HG03354 (cell line): Measurements from ENCODE around the gene YBX2.
A peak's percentile ranks its signal among the peaks of the same experiment; 100 is the strongest.
"Not testable (repeated sequence)": the region's sequence is repeated elsewhere in the genome, so short reads cannot be mapped to it uniquely, and the experiment has no call there.

ENCODE experiments used
- ATAC-seq: cut with Tn5 transposase; IDR thresholded peaks from one replicate; pipeline ENCODE4 v1.9.1; 2021; ENCODE audit warnings: mild to moderate bottlenecking; ENCODE audit not compliant: unreplicated experiment, poor library complexity, severe bottlenecking

Gene YBX2

GRCh38 chr17:7294614-7295153 is at the start of gene YBX2:
YBX2 (minus strand) TSS chr17:7294639; CDS start chr17:7294500, 139 bp downstream.
- ATAC-seq: no peak

DNA sequence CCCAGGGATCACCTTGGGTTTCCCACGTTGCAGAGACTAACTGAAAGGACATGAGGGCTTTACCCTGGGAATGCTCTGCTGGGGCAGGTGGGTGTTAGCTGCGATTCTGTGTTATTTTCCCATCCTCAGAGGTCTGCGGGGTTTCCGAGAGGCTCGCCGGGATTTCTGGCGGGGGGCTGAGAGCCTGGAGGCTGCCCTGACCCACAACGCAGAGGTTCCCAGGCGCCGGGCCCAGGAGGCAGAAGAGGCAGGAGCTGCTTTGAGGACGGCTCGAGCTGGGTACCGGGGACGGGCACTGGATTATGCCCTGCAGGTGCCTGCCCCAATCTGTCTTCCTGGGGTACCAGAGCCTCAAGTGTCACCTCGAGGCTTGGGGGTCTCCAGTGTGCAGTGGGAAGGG is 48.8 kb upstream of the YBX2 start:
- ATAC-seq: no peak

DNA sequence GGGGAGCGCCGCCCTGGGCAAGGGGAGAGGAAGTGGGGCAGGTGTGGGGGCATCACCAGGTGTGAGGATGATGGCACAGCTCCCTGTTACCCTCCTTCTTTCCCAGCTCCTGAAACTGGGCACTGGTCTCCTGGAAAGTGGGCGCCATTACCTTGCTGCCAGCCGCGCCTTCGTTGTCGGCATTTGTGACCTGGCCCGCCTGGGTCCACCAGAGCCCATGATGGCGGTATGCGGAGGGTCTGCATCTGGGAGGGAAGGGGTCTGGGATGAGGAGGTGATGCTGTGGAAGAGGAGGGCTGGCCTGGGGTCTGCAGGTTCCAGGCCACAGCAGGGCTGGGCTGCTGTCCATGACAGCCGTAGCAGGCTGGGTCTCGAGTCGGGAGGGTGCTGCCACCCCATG is 47.4 kb upstream of the YBX2 start:
- ATAC-seq: no peak

- no peak for ATAC-seq
These were observed 45.7 kb upstream of the YBX2 start for GRCh38 chr17:7340179-7340578.

GRCh38 chr17:7337600-7337999 is 43.2 kb upstream of the YBX2 start:
- ATAC-seq: not testable (repeated sequence)

DNA sequence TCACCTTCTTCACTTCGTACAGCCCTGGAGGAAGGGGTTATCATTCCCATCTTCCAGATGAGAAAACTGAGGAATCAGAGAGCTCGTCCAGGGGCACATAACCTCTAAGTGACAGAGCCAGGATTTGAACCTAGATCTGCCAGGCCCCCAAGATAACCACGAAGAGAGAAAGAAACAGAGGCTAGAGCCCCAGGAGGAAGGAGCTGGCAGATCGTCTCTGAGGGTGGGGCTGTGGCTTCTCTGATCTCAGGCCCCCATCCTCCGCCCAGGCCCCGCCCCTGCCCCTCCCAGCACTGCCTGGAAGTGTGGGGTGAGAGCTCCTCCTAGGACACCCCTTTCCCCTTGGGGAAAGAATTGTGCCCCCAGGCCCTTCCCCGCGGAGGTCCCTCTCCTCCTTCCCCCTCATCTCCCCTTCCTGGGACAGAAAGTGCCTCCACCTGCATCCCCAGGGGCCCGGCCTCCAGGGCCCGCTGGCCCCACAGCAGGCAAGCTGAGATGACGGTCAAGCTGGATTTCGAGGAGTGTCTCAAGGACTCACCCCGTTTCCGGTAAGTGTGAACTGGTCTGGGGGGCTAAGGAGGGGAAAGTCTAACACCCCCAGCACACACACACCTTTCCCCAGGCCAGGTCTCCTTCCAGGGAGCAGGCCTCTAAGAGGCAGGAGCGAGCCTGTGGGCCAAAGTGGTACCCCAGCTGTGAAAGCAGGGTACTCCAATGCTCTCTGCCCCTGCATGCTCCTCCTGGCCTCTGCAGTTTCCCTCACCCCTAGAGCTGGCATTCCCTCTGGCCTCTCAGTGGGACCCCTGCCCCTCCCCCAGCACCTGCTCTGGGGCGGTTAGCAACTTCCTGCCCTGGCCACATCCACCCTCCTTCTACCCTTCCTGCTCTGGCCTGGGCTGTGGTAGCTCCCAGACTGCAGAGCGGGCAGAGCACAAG is 42.1 kb upstream of the YBX2 start, which contains the start of gene ACAP1:
Gene ACAP1 (plus strand): TSS at position 290 of the 936 bp plus-strand sequence. CDS start 206 bp downstream, at position 496.
- peak; percentile 67 for ATAC-seq

- not testable (repeated sequence) for ATAC-seq
These were observed 41.3 kb upstream of the YBX2 start for GRCh38 chr17:7335765-7336164.

GRCh38 chr17:7334938-7335538 is 40.6 kb upstream of the YBX2 start:
- ATAC-seq: no peak

DNA sequence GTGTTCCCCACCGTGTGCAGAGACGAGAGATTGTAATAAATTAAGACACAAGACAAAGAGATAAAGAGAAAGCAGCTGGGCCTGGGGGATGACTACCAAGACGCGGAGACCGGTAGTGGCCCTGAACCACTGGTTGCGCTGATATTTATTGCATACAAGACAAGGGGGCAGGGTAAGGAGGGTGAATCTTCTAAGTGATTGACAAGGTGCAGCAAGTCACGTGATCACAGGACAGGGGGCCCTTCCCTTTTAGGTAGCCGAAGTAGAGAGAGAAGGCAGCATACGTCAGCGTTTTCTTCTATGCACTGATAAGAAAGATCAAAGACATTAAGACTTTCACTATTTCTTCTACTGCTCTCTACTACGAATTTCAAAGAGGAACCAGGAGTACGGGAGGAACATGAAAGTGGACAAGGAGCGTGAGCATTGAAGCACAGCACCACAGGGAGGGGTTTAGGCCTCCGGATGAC is 38.2 kb upstream of the YBX2 start:
- not testable (repeated sequence) for ATAC-seq

DNA sequence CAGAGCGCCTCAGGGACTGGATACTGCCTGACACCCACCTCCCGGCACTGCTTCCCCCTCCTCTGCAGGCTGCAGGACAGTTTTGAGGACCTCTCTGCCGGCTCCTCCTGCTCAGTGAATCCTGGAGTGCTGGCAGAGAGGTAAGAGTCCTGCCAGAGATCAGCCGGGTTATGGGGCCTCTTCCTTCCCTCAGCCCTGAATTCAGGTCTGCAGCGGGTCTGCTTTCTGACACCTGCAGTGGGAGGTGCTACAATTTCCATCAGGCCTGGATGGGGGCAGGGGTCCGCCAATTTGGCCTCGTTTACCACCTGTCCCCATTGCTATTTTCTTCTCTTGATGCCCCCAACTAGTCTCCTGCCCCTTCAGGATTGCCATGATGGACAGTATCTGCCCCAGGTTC is 37.7 kb upstream of the YBX2 start:
- no peak for ATAC-seq

DNA sequence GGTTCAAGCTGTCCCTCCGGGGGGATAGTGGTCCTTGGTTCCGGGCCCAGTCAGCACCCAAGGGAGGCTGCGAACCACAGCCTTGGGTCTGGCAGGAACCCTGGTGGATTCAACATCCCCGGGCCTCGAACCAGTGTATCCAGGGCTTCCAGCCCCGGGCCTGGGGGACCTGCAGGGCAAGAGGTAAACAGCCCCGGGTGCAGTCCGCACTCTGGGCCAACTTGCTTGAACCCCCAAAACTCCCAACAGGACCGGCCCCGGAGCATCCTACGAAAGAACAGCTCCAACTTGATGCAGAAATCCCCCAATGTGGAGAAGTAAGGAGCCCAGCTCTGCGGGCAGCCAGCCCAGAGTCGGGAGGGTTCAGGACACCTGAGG is 36.2 kb upstream of the YBX2 start:
- ATAC-seq: no peak

DNA sequence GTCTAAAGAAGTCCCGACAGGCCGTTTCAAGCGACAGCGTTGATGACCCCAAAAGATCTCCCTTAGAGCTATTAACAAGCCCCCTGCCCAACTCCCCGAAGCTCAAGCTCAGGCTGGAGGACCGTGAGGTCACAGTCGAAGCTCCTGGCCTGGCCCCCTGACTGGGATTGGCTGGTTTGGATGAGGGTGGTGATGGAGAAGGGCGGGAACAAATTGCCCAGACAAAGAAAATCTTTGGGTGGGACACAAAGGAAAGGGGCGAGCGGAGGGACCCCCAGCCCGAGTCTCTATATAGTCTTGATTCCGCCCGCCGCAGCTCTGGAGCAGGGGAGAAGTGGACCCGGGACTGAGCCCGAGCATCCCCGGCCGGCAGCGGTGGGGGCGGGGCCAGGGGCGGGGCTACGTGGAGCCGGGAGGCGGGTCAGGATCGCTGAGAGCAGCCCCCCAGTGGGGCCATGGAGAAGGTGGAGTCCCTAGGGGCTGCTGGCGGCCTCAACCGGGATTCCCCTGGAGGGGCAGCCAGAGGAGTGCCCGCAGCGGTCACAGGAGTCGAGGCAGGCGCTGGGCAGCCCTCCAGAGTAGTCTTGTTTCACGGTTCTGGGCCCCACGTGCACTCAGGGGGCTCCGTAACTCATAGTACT is 35.7 kb upstream of the YBX2 start:
- peak; percentile 48 for ATAC-seq

GRCh38 chr17:7329374-7329996 is 35.0 kb upstream of the YBX2 start:
- ATAC-seq: peak; percentile 68

GRCh38 chr17:7328840-7329373 is 34.5 kb upstream of the YBX2 start, which contains the start of gene NEURL4:
NEURL4 (minus strand) TSS chr17:7329335; CDS start chr17:7329312, 23 bp downstream.
- ATAC-seq: peak; percentile 9

DNA sequence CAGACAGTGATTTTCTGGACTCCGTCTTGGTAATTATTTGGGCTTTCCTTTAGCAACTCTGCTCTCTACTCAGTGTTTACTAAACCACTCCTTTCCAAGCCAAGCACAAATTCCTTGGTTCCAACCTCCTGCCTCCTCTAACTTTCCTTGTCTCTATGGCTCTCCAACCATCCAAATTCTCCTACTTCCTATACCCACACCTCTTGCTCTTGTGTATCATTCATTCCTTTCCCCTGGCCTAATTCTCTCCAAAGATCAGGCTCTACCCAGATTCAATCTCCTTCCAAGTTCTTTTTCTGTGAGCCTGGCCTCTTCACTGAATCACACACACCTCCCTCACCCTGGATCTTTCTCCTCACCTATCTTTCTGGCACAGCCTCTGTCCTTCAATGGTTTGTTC is 33.6 kb upstream of the YBX2 start:
- ATAC-seq: no peak

- no peak for ATAC-seq
These were observed 33.1 kb upstream of the YBX2 start for GRCh38 chr17:7327501-7327900.

DNA sequence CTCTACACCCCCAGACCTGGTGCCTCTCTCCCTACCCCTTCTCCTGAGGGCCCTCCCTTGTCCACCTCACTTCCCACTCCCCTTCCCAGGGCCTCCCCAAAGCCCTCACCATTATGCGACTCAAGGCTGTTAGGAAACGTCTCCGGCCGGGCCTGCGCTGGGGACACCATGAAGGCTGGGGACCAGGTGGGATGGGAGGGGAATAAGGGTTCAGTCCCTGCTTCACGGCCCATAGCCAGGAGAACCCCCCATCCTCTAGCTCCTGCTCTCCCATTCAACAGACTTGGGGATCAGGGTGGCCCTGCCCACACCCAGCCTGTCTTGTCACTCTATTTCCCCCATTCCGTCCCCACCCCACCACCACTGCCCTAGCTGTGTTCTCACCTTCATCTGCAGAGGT is 32.6 kb upstream of the YBX2 start:
- no peak for ATAC-seq

DNA sequence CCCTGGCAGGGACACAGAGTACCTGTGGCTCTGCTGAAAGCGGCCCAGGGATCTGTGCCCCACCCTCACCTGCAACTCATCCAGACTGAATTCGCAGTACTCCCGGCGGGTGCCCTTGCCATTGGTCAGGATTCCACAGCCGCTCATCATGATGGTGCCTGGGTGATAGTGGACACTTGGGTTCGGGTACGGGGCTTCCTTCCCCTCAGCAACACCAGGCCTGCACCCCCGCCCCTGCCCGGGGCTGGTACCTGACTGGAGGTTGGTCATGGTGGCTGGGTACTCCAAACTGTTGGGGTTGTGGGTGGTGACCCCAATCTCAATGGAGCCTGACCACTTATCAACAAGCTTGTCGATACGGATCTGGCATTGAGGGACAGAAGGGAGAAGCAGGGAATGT is 31.7 kb upstream of the YBX2 start:
- ATAC-seq: no peak

GRCh38 chr17:7325031-7325528 is 30.6 kb upstream of the YBX2 start:
- no peak for ATAC-seq
